Activated CD8-positive, alpha-beta memory T cell treated with anti-CD3 and anti-CD28 coated beads, Interleukin-2, amount 10 ng/mL, durations not matched to agents 7 days and 5 days (primary cell): ENCODE data around the gene DQX1. TPM values are rescaled to one million over a fixed set of nuclear protein-coding genes. Genes with fewer than 3 reads are reported as not detected.
A peak's percentile ranks its signal among the peaks of the same experiment; 100 is the strongest.

ENCODE experiments used
- ATAC-seq: fragments of 150-1000 bp; cut with Tn5 transposase; one replicate; pipeline ENCODE4 v1.10.0; 2021; ENCODE audit warnings: moderate library complexity
- CTCF ChIA-PET: fragments of 350-600 bp; sonication (Branson Sonifier 250); formaldehyde crosslinking; loops from one replicate; lab custom pipeline; 2021; ENCODE audit warnings: antibody characterized with exemption; lab: Charles Lee
- DNase-seq: peaks from one replicate; pipeline ENCODE4 v3.0.0-alpha.2; 2020
- H3K27ac Mint-ChIP-seq: one replicate; pipeline ENCODE4 v1.8.0; 2021; ENCODE audit warnings: mild to moderate bottlenecking, mixed read lengths
- H3K27me3 Mint-ChIP-seq: one replicate; pipeline ENCODE4 v1.8.0; 2021; ENCODE audit warnings: mixed read lengths
- H3K36me3 Mint-ChIP-seq: one replicate; pipeline ENCODE4 v1.8.0; 2021; ENCODE audit warnings: mild to moderate bottlenecking, mixed read lengths
- H3K4me1 Mint-ChIP-seq: one replicate; pipeline ENCODE4 v1.8.0; 2021; ENCODE audit warnings: mixed read lengths
- H3K4me3 Mint-ChIP-seq: one replicate; pipeline ENCODE4 v1.8.0; 2021; ENCODE audit warnings: mild to moderate bottlenecking, moderate library complexity, mixed read lengths
- H3K9me3 Mint-ChIP-seq: one replicate; pipeline ENCODE4 v1.8.0; 2022; ENCODE audit warnings: low read depth, mixed read lengths
- total RNA-seq, 2 experiments: library from RNA; stranded (reverse); gene quantifications; one replicate each; pipeline ENCODE4 v1.2.3, GENCODE V29; 2021

DQX1 gene
- total RNA-seq, 2 experiments from 2014 or later: 0.38 to 0.94 TPM

GRCh38 chr2:74501335-74502071, 24.5 kb downstream of the DQX1 start:
- peaks cover 53% of the 10 kb centered on the region for H3K4me1 Mint-ChIP-seq
- ATAC-seq (no peak), DNase-seq (no peak)
- peaks cover 9% of the 10 kb centered on the region for H3K36me3 Mint-ChIP-seq
- CTCF ChIA-PET: interaction anchor here (1.1 to 6.9 kb wide), 7 partner anchors 12 to 86 kb away, joined by 3 to 39 read pairs (median 6); partner anchors contain the start of genes AUP1, C2orf81, CCDC142 and HTRA2
- H3K27ac Mint-ChIP-seq: no peak overlapping the region
- H3K4me3 Mint-ChIP-seq: peak overlapping the region; percentile 77
- peaks cover 49% of the 10 kb centered on the region for H3K27me3 Mint-ChIP-seq
- no peaks in the 10 kb centered on the region for H3K9me3 Mint-ChIP-seq

DNA sequence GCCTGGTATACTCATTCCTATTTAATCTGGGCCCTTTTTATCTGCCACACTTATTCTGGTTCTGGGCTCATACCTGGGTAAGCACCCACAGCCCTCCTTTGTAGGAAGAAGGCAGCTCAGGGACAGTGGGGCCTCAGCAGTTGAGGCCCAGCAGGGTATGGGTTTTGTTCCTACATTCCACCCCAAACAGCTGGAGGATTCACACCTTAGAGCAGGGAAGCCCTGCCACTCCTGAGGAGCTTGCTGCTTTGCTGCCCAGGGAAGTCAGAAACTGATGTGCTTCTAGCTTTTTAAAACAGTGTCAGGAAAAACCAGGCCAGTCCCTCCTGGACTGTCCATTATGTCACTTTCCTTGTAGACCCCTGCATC, 25.5 kb downstream of the DQX1 start:
- peaks cover 49% of the 10 kb centered on the region for H3K27me3 Mint-ChIP-seq
- H3K4me1 Mint-ChIP-seq: peaks cover 48% of the 10 kb centered on the region
- H3K4me3 Mint-ChIP-seq: no peak overlapping the region
- CTCF ChIA-PET: interaction anchor here (1.0 to 6.9 kb wide), 10 partner anchors 9 to 87 kb away, joined by 3 to 39 read pairs (median 5); partner anchors contain the start of genes AUP1, C2orf81, CCDC142 and HTRA2
- peaks cover 8% of the 10 kb centered on the region for H3K36me3 Mint-ChIP-seq
- no peak overlapping the region for H3K27ac Mint-ChIP-seq
- no peak for DNase-seq
- ATAC-seq: no peak
- no peaks in the 10 kb centered on the region for H3K9me3 Mint-ChIP-seq

DNA sequence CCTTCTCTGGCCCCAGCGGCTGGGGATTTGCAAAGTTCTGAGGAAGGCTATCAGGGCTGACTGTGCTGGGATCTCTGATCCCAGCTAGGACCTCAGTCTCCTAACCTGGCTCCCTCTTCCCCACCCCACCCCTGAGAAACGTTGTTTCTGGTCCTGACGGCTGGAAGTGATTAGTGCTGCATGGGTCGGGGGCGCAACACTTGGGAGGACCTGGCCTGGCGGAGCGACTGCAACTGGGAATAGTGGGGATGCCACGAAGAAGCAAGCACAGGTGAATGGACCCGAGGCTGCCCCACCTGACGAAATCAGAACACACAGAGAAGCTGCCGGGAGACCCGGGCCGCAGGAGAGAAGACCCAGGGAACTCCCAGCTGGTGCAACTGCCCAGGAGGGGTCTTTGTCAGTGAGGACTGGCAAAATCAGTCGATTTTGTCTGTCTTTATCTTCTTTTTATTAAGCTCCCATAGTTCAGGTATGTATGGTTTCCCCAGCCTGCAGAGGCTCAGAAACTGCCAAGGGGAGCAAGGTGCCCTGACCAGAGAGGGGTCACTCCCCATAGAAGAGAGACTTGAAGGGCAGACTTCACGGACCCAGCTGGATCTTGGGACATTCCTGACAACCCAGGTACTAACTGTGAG, 26.0 kb downstream of the DQX1 start:
- CTCF ChIA-PET: interaction anchor here (1.0 to 6.9 kb wide), 10 partner anchors 9 to 250 kb away, joined by 3 to 39 read pairs (median 6); partner anchors contain the start of genes AUP1, C2orf81, CCDC142 and HTRA2
- no peak for ATAC-seq
- H3K9me3 Mint-ChIP-seq: no peaks in the 10 kb centered on the region
- peaks cover 6% of the 10 kb centered on the region for H3K36me3 Mint-ChIP-seq
- H3K4me1 Mint-ChIP-seq: peaks cover 44% of the 10 kb centered on the region
- DNase-seq: no peak
- H3K4me3 Mint-ChIP-seq: no peak overlapping the region
- H3K27ac Mint-ChIP-seq: no peak overlapping the region
- H3K27me3 Mint-ChIP-seq: peaks cover 49% of the 10 kb centered on the region

DNA sequence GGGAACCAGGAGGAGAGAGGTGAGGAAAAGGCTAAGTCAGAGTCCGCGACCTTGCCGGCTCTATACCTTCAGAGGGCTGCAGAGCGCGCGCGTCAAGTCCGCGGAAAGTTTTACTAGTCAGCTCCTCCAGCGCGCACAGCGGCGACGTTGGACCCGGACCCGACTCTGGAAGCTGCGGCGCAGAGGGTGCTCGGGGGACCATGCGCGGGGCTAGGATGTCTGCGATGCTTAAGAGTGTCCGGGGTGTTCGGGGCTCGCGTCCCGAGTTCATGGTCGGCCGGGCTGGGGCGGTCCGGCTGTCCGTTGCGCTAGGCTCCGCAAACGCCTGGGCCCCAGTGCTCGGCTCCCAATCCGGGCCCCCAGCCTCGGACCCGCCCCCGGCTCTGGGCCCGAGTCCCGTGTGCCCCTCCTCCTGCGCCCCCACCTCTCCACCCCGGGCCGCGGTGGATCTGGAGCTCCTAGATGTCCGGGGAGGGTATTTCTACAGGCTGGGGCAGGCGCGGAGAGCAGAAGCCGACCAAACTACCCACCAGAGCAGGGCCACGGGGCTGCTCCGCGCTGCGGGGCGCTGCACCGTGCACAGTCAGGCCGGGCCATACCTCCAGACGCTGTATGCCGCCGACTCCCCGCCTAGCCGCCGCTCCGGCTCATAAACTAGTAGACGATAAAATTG, 26.6 kb downstream of the DQX1 start, which contains the start of gene LBX2:
LBX2 (minus strand) TSS at position 337 of the 673 bp plus-strand sequence; CDS start at position 271, 66 bp downstream.
- peaks cover 49% of the 10 kb centered on the region for H3K27me3 Mint-ChIP-seq

DNA sequence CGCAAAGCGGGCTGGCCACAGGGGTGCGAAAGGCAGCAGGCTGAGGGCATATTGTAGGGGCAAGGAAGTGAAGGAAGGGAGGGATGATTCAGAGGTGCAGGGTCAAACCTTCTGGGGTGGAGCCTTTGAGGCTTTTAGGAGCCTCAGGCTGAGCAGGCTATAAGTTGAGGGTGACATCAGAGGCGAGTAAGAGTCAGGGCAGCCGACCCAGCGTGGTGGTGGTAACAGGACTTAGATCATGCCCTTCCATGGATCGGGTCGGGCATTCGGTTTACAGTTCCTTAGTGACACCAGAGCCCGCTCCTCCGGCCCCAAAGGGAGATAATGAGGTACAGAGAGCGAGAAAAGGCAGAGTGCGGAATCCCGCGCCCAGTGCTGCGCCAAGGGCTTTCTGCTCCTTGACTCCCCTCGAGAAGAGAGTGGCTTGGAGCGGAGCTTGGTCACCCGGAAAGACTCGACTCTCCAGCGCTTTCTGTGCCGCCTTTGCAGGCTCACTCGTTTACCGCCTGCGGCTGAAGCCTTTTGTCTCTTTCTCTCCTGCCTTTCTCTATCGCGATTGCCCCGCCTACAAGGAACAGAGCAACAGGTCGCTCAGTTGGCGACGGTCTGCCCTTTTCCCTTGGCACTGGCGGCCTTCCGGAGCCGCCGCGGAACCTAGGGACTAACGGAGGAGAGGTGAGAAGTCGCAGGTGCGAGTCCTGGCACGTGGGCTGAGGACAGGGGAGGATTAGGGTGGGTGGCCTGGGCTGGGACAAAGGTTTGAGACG, 27.3 kb downstream of the DQX1 start:
- Mint-ChIP-seq H3K9me3 (no peaks in the 10 kb centered on the region), H3K4me3 (peak overlapping the region; percentile 84), H3K27ac (peak overlapping the region; percentile 80), H3K4me1 (peaks cover 33% of the 10 kb centered on the region), H3K27me3 (peaks cover 49% of the 10 kb centered on the region), H3K36me3 (no peaks in the 10 kb centered on the region)
- peak; percentile 69 for DNase-seq
- CTCF ChIA-PET: interaction anchor here (0.6 to 6.9 kb wide), 9 partner anchors 11 to 249 kb away, joined by 3 to 39 read pairs (median 5); partner anchors contain the start of genes AUP1, CCDC142, HTRA2 and INO80B
- ATAC-seq: peak; percentile 63

More for the DNA sequence above, 26.6 kb downstream of the DQX1 start, which contains the start of gene LBX2:
- Mint-ChIP-seq H3K36me3 (peaks cover 2% of the 10 kb centered on the region), H3K9me3 (no peaks in the 10 kb centered on the region), H3K27ac (peak within 1 kb of the TSS; percentile 80), H3K4me1 (peaks cover 39% of the 10 kb centered on the region), H3K4me3 (peak within 1 kb of the TSS; percentile 84)
- DNase-seq (peak; percentile 60), ATAC-seq (peak; percentile 16)
- CTCF ChIA-PET: interaction anchor here (0.7 to 6.9 kb wide), 12 partner anchors 10 to 250 kb away, joined by 3 to 39 read pairs (median 6); partner anchors contain the start of genes AUP1, CCDC142, HTRA2 and INO80B

- Mint-ChIP-seq H3K27me3 (peaks cover 46% of the 10 kb centered on the region), H3K9me3 (no peaks in the 10 kb centered on the region), H3K27ac (peak overlapping the region; percentile 80), H3K4me3 (peak overlapping the region; percentile 84), H3K4me1 (peaks cover 29% of the 10 kb centered on the region), H3K36me3 (no peaks in the 10 kb centered on the region)
- ATAC-seq (peak; percentile 59), DNase-seq (peak; percentile 58)
- CTCF ChIA-PET: interaction anchor here (0.6 to 4.1 kb wide), 2 partner anchors 15 to 90 kb away, joined by 3 to 25 read pairs; partner anchors contain the start of genes CCDC142 and TTC31
Observed at GRCh38 chr2:74497777-74498499, 28.1 kb downstream of the DQX1 start.

DNA sequence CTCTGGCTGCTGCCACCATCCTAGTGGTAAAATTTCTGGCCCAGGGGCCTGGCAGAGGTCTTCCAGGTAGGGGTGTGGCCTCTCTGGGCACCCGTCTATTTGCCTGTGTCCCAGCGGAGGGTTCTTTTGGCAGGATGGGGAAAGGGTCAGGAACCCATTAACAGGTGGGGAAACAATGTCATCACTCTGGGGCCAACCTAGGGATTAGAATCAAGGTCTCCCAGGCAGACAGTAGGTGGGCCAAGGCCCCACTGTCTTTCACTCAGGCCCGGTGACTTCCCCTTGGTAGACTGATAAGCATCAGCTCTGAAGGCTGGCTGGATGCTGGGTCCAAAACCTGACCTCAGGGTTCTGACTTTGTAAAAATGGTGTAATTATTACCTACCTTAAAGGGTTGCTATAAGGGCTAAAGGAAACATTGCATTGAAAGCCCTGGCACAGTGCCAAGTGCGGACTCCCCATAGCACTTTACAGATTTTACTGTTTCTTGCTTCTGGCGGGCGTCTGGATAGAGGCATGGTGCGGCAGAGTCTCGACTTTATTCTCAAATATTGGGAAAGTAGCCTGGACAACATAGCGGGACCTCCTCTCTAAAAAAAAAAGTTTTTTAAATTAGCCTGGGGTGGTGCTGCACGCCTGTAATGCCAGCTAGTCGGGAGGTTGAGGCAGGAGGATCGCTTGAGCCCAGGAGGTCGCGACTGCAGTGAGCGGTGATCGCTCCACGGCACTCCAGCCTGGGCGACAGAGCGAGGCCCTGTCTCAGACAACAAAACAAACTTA, 28.8 kb downstream of the DQX1 start:
- ATAC-seq (no peak), DNase-seq (no peak)
- CTCF ChIA-PET: interaction anchor here (4.1 kb wide), 1 partner anchor 15 kb away, joined by 25 read pairs; the partner anchor contains the start of genes CCDC142 and TTC31
- H3K27ac Mint-ChIP-seq: no peak overlapping the region
- peaks cover 23% of the 10 kb centered on the region for H3K4me1 Mint-ChIP-seq
- peaks cover 2% of the 10 kb centered on the region for H3K36me3 Mint-ChIP-seq
- H3K9me3 Mint-ChIP-seq: no peaks in the 10 kb centered on the region
- H3K4me3 Mint-ChIP-seq: peak overlapping the region; percentile 84
- H3K27me3 Mint-ChIP-seq: peaks cover 40% of the 10 kb centered on the region

GRCh38 chr2:74495440-74495839, 30.6 kb downstream of the DQX1 start:
- Mint-ChIP-seq H3K36me3 (peaks cover 12% of the 10 kb centered on the region), H3K4me1 (peaks cover 20% of the 10 kb centered on the region), H3K9me3 (no peaks in the 10 kb centered on the region), H3K4me3 (no peak overlapping the region), H3K27ac (no peak overlapping the region), H3K27me3 (peaks cover 26% of the 10 kb centered on the region)
- CTCF ChIA-PET: interaction anchor here (1.4 to 4.1 kb wide), 2 partner anchors 13 to 37 kb away, joined by 3 to 25 read pairs; partner anchors contain the start of genes CCDC142 and TTC31
- DNase-seq (no peak), ATAC-seq (no peak)

DNA sequence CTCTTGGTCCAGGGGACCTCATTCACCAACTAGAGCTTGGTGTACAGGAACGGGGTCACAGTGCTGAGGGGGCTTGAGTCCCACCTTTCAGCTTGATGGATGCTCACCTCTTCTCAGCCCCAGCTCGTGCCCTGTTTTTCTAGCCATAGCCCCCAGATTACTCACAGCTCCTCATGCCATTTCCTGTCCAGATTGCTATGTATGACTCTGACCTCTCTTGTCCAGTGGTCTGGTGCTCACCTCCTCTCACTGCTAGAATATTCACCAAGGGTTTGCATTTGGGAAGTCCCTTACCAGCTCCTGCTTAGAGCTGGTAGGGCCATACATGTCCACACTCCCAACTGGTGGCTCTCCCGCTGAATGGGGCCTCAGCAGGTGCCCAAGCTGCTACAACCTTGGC, 32.5 kb downstream of the DQX1 start:
- Mint-ChIP-seq H3K27me3 (peaks cover 10% of the 10 kb centered on the region), H3K4me3 (no peak overlapping the region), H3K27ac (no peak overlapping the region), H3K4me1 (peaks cover 11% of the 10 kb centered on the region), H3K36me3 (peaks cover 14% of the 10 kb centered on the region), H3K9me3 (no peaks in the 10 kb centered on the region)
- CTCF ChIA-PET: interaction anchor here (0.6 to 1.7 kb wide), 4 partner anchors 10 to 43 kb away, joined by 3 to 14 read pairs (median 5); partner anchors contain the start of genes CCDC142, PCGF1 and TTC31
- no peak for ATAC-seq
- no peak for DNase-seq

- Mint-ChIP-seq H3K27ac (no peak overlapping the region), H3K36me3 (peaks cover 16% of the 10 kb centered on the region), H3K9me3 (no peaks in the 10 kb centered on the region), H3K27me3 (no peaks in the 10 kb centered on the region), H3K4me1 (peaks cover 1% of the 10 kb centered on the region), H3K4me3 (no peak overlapping the region)
- CTCF ChIA-PET: interaction anchor here (1.3 kb wide), 1 partner anchor 9 kb away, joined by 5 read pairs; the partner anchor contains the start of genes CCDC142 and TTC31
- DNase-seq: no peak
- ATAC-seq: no peak
Observed at GRCh38 chr2:74491648-74492544, 34.1 kb downstream of the DQX1 start.
